ENCODE measurements around the gene LRP8.

LRP8 gene

DNA sequence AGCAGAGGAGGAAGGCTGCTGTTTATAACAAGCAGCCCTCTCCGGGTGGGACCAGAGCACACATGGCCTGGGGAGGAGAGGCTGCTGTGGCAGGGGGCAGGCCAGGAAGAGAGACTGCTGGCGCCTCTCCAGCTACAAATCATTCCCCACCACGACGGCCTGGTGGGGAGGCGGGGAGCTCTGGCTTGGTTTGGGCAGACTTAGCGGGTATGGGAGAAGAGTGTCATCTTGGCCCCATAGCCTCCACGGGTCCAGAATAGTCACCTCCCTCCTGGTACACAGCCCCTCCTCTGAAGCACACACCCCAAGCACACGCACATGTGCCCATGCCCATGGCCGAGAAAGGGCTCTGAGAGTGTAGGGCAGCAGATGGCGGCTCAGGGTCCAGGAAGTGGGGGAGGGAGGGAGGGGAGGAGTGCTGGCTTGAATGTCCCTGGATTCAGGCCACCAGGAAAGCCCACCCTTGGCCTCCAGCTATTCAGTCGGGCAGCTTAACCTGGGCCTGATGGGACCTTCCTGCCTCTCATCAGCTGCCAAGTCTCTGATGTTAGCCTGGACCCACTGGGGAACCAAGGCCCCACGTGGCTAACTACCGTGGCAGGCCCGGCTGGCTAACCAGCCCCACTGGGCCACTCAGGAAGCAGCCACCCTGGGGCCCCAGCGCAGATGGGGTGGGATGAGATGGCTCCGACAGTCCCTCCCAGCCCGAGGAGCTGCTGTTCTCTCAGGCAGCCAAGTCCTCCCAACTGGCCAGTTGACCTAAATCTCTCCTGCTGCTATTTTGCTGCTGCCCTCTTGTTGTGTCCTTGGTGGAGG lies 10.9 kb downstream of the LRP8 start:
- H3K27me3 ChIP-seq (replicated peaks; ENCODE audit: control insufficient read depth, insufficient read depth, low read length) = no peaks in the 10 kb centered on the region
- H3K9ac ChIP-seq (ENCODE audit: low read length) = no peak overlapping the region
- H3K9me3 ChIP-seq (ENCODE audit: control insufficient read depth, low read length) = no peaks in the 10 kb centered on the region
- no peak for DNase-seq (ENCODE audit: low read depth)
- no peaks in the 10 kb centered on the region for H3K36me3 ChIP-seq (ENCODE audit: control insufficient read depth, insufficient read depth, low read length, severe bottlenecking)
- H3K4me1 ChIP-seq (ENCODE audit: control insufficient read depth, insufficient read depth, low read length) = no peaks in the 10 kb centered on the region
- no peak overlapping the region for H3K4me3 ChIP-seq (ENCODE audit: low read length)

DNA sequence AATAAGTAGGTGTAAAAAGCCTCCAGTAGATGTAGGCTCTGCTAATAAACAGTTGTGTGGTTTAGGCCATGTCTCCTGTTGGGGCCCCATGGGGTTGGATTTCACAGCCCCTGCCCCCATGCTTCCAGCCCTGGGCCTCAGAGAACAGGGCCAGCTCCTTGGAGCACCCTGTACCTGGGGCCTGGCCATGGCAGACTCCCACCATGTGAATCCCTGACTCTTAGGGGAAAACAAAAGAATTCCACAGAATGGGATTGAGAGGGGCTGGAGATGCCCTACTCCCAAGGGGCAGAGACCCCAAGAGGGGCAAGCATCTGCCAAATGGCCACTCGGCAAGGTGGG lies 11.5 kb downstream of the LRP8 start:
- no peaks in the 10 kb centered on the region for H3K36me3 ChIP-seq (ENCODE audit: control insufficient read depth, insufficient read depth, low read length, severe bottlenecking)
- H3K4me1 ChIP-seq (ENCODE audit: control insufficient read depth, insufficient read depth, low read length) = no peaks in the 10 kb centered on the region
- H3K9me3 ChIP-seq (ENCODE audit: control insufficient read depth, low read length) = no peaks in the 10 kb centered on the region
- no peak overlapping the region for H3K9ac ChIP-seq (ENCODE audit: low read length)
- no peaks in the 10 kb centered on the region for H3K27me3 ChIP-seq (replicated peaks; ENCODE audit: control insufficient read depth, insufficient read depth, low read length)
- DNase-seq (ENCODE audit: low read depth) = no peak
- no peak overlapping the region for H3K4me3 ChIP-seq (ENCODE audit: low read length)

- Histone ChIP-seq H3K27me3 (replicated peaks; ENCODE audit: control insufficient read depth, insufficient read depth, low read length) (no peaks in the 10 kb centered on the region), H3K36me3 (ENCODE audit: control insufficient read depth, insufficient read depth, low read length, severe bottlenecking) (no peaks in the 10 kb centered on the region), H3K4me1 (ENCODE audit: control insufficient read depth, insufficient read depth, low read length) (no peaks in the 10 kb centered on the region), H3K9me3 (ENCODE audit: control insufficient read depth, low read length) (no peaks in the 10 kb centered on the region), H3K9ac (ENCODE audit: low read length) (no peak overlapping the region), H3K4me3 (ENCODE audit: low read length) (no peak overlapping the region)
- no peak for DNase-seq (ENCODE audit: low read depth)
Observed at GRCh38 chr1:53315456-53316423, 12.1 kb downstream of the LRP8 start.

GRCh38 chr1:53315046-53315445 lies 12.8 kb downstream of the LRP8 start:
- Histone ChIP-seq H3K4me3 (ENCODE audit: low read length) (no peak overlapping the region), H3K4me1 (ENCODE audit: control insufficient read depth, insufficient read depth, low read length) (no peaks in the 10 kb centered on the region), H3K27me3 (replicated peaks; ENCODE audit: control insufficient read depth, insufficient read depth, low read length) (no peaks in the 10 kb centered on the region), H3K9ac (ENCODE audit: low read length) (no peak overlapping the region), H3K36me3 (ENCODE audit: control insufficient read depth, insufficient read depth, low read length, severe bottlenecking) (no peaks in the 10 kb centered on the region), H3K9me3 (ENCODE audit: control insufficient read depth, low read length) (no peaks in the 10 kb centered on the region)
- DNase-seq (ENCODE audit: low read depth) = no peak

DNA sequence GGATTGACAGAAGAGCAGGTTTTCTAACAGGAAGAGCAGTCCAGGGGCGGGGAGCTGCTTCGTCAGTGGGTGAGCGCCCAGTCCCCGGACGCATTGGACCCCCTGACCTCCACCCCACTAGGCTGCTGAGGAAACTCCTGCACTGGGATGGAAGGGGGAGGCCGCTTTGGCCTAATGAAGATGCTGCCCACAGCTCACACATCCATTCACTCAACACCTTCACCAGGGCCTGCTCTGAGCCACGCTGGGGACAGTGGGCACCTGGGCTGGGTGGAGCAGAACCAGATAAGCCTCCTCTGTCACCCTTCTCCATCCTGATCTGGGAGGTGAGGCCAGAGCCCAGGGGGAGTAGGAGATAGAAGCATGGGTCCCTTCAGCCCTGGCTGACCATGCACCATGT lies 13.3 kb downstream of the LRP8 start:
- no peaks in the 10 kb centered on the region for H3K27me3 ChIP-seq (replicated peaks; ENCODE audit: control insufficient read depth, insufficient read depth, low read length)
- no peak overlapping the region for H3K4me3 ChIP-seq (ENCODE audit: low read length)
- H3K4me1 ChIP-seq (ENCODE audit: control insufficient read depth, insufficient read depth, low read length) = no peaks in the 10 kb centered on the region
- no peak overlapping the region for H3K9ac ChIP-seq (ENCODE audit: low read length)
- no peaks in the 10 kb centered on the region for H3K36me3 ChIP-seq (ENCODE audit: control insufficient read depth, insufficient read depth, low read length, severe bottlenecking)
- DNase-seq (ENCODE audit: low read depth) = no peak
- no peaks in the 10 kb centered on the region for H3K9me3 ChIP-seq (ENCODE audit: control insufficient read depth, low read length)

GRCh38 chr1:53314096-53314495 lies 13.8 kb downstream of the LRP8 start:
- H3K4me1 ChIP-seq (ENCODE audit: control insufficient read depth, insufficient read depth, low read length) = no peaks in the 10 kb centered on the region
- no peak for DNase-seq (ENCODE audit: low read depth)
- no peaks in the 10 kb centered on the region for H3K9me3 ChIP-seq (ENCODE audit: control insufficient read depth, low read length)
- H3K27me3 ChIP-seq (replicated peaks; ENCODE audit: control insufficient read depth, insufficient read depth, low read length) = no peaks in the 10 kb centered on the region
- no peaks in the 10 kb centered on the region for H3K36me3 ChIP-seq (ENCODE audit: control insufficient read depth, insufficient read depth, low read length, severe bottlenecking)
- no peak overlapping the region for H3K9ac ChIP-seq (ENCODE audit: low read length)
- no peak overlapping the region for H3K4me3 ChIP-seq (ENCODE audit: low read length)

GRCh38 chr1:53313556-53313955 lies 14.3 kb downstream of the LRP8 start:
- no peak for DNase-seq (ENCODE audit: low read depth)
- no peaks in the 10 kb centered on the region for H3K4me1 ChIP-seq (ENCODE audit: control insufficient read depth, insufficient read depth, low read length)

DNA sequence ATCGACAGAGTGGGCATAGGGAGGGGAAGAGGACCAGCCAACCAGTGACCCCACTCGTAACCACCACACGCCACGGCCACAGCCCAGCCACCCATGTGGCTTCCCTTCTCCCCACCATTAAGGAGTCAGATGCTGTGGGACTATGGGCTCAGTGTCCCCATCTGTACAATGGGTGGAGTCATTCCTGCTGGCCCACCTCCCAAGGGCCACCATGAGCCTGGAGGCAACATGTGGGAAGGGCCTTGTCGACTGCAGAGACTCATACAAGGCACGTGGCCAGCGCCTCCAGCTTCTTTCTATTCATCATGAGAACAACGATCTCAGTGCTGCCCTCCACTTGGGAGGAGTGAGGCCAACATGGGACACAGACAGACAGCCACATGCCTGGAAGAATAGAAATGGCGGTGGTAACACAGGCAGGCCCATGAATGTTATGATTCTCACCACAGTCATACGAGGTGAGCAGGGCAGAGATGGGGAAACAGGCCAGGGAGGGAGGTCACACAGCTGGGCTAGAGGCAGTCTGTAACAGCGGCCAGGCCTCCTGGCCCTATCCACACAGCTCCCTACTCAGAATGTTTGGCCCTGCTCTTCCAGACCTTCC lies 16.1 kb downstream of the LRP8 start:
- no peaks in the 10 kb centered on the region for H3K36me3 ChIP-seq (ENCODE audit: control insufficient read depth, insufficient read depth, low read length, severe bottlenecking)
- no peaks in the 10 kb centered on the region for H3K4me1 ChIP-seq (ENCODE audit: control insufficient read depth, insufficient read depth, low read length)
- no peak overlapping the region for H3K9ac ChIP-seq (ENCODE audit: low read length)
- H3K9me3 ChIP-seq (ENCODE audit: control insufficient read depth, low read length) = no peaks in the 10 kb centered on the region
- no peak for DNase-seq (ENCODE audit: low read depth)
- H3K27me3 ChIP-seq (replicated peaks; ENCODE audit: control insufficient read depth, insufficient read depth, low read length) = no peaks in the 10 kb centered on the region
- H3K4me3 ChIP-seq (ENCODE audit: low read length) = no peak overlapping the region

More at GRCh38 chr1:53313556-53313955, 14.3 kb downstream of the LRP8 start:
- Histone ChIP-seq H3K36me3 (ENCODE audit: control insufficient read depth, insufficient read depth, low read length, severe bottlenecking) (no peaks in the 10 kb centered on the region), H3K27me3 (replicated peaks; ENCODE audit: control insufficient read depth, insufficient read depth, low read length) (no peaks in the 10 kb centered on the region), H3K4me3 (ENCODE audit: low read length) (no peak overlapping the region), H3K9me3 (ENCODE audit: control insufficient read depth, low read length) (no peaks in the 10 kb centered on the region), H3K9ac (ENCODE audit: low read length) (no peak overlapping the region)

GRCh38 chr1:53310847-53311681 lies 16.8 kb downstream of the LRP8 start:
- Histone ChIP-seq H3K36me3 (ENCODE audit: control insufficient read depth, insufficient read depth, low read length, severe bottlenecking) (no peaks in the 10 kb centered on the region), H3K4me3 (ENCODE audit: low read length) (no peak overlapping the region), H3K27me3 (replicated peaks; ENCODE audit: control insufficient read depth, insufficient read depth, low read length) (no peaks in the 10 kb centered on the region), H3K9ac (ENCODE audit: low read length) (no peak overlapping the region), H3K4me1 (ENCODE audit: control insufficient read depth, insufficient read depth, low read length) (no peaks in the 10 kb centered on the region), H3K9me3 (ENCODE audit: control insufficient read depth, low read length) (no peaks in the 10 kb centered on the region)
- no peak for DNase-seq (ENCODE audit: low read depth)

GRCh38 chr1:53309802-53310201 lies 18.1 kb downstream of the LRP8 start:
- no peak for DNase-seq (ENCODE audit: low read depth)
- Histone ChIP-seq H3K9me3 (ENCODE audit: control insufficient read depth, low read length) (no peaks in the 10 kb centered on the region), H3K4me3 (ENCODE audit: low read length) (no peak overlapping the region), H3K4me1 (ENCODE audit: control insufficient read depth, insufficient read depth, low read length) (peaks cover 4% of the 10 kb centered on the region), H3K9ac (ENCODE audit: low read length) (no peak overlapping the region), H3K36me3 (ENCODE audit: control insufficient read depth, insufficient read depth, low read length, severe bottlenecking) (no peaks in the 10 kb centered on the region), H3K27me3 (replicated peaks; ENCODE audit: control insufficient read depth, insufficient read depth, low read length) (no peaks in the 10 kb centered on the region)

Data from adipocyte (in vitro differentiated cells).